Measurements from ENCODE around the gene WDPCP.
"Not testable (repeated sequence)": the region's sequence is repeated elsewhere in the genome, so short reads cannot be mapped to it uniquely, and the experiment has no call there.

The WDPCP gene

GRCh38 chr2:63081404-63081803, 506.9 kb downstream of the WDPCP start:
- Histone ChIP-seq H3K9me3 (ENCODE audit: insufficient read depth, low read length) (no peaks in the 10 kb centered on the region), H3K4me1 (ENCODE audit: insufficient read depth, insufficient read length) (no peaks in the 10 kb centered on the region), H3K4me3 (ENCODE audit: insufficient read length, low read depth) (no peak overlapping the region), H3K9ac (ENCODE audit: insufficient read length, low read depth) (no peak overlapping the region), H3K27me3 (ENCODE audit: insufficient read depth, insufficient read length) (no peaks in the 10 kb centered on the region), H3K36me3 (ENCODE audit: insufficient read depth, insufficient read length, low read length) (no peaks in the 10 kb centered on the region)
- TF ChIP-seq YY1 (IDR thresholded peaks at IDR 0.05; ENCODE audit: insufficient read depth, insufficient read length) = no peak
- no peak for TF ChIP-seq SUZ12 (IDR thresholded peaks at IDR 0.05; ENCODE audit: extremely low read depth, insufficient read depth, insufficient read length)
- DNase-seq (ENCODE audit: low read depth, low spot score) = no peak

GRCh38 chr2:63078852-63079606, 509.2 kb downstream of the WDPCP start:
- H3K9me3 ChIP-seq (ENCODE audit: insufficient read depth, low read length) = no peaks in the 10 kb centered on the region
- H3K4me1 ChIP-seq (ENCODE audit: insufficient read depth, insufficient read length) = no peaks in the 10 kb centered on the region
- no peaks in the 10 kb centered on the region for H3K36me3 ChIP-seq (ENCODE audit: insufficient read depth, insufficient read length, low read length)
- no peak for DNase-seq (ENCODE audit: low read depth, low spot score)
- no peaks in the 10 kb centered on the region for H3K27me3 ChIP-seq (ENCODE audit: insufficient read depth, insufficient read length)
- no peak overlapping the region for H3K4me3 ChIP-seq (ENCODE audit: insufficient read length, low read depth)
- no peak overlapping the region for H3K9ac ChIP-seq (ENCODE audit: insufficient read length, low read depth)
- no peak for TF ChIP-seq SUZ12 (IDR thresholded peaks at IDR 0.05; ENCODE audit: extremely low read depth, insufficient read depth, insufficient read length)
- TF ChIP-seq YY1 (IDR thresholded peaks at IDR 0.05; ENCODE audit: insufficient read depth, insufficient read length) = no peak
- TF ChIP-seq ZNF274 (IDR thresholded peaks at IDR 0.05; ENCODE audit: low read depth, low read length) = no peak

- not testable (repeated sequence) for H3K27me3 ChIP-seq (ENCODE audit: insufficient read depth, insufficient read length); H3K36me3 ChIP-seq (ENCODE audit: insufficient read depth, insufficient read length, low read length); H3K4me3 ChIP-seq (ENCODE audit: insufficient read length, low read depth); DNase-seq (ENCODE audit: low read depth, low spot score); H3K4me1 ChIP-seq (ENCODE audit: insufficient read depth, insufficient read length); H3K9me3 ChIP-seq (ENCODE audit: insufficient read depth, low read length); H3K9ac ChIP-seq (ENCODE audit: insufficient read length, low read depth)
These were observed 513.9 kb downstream of the WDPCP start for GRCh38 chr2:63074399-63074798.

DNA sequence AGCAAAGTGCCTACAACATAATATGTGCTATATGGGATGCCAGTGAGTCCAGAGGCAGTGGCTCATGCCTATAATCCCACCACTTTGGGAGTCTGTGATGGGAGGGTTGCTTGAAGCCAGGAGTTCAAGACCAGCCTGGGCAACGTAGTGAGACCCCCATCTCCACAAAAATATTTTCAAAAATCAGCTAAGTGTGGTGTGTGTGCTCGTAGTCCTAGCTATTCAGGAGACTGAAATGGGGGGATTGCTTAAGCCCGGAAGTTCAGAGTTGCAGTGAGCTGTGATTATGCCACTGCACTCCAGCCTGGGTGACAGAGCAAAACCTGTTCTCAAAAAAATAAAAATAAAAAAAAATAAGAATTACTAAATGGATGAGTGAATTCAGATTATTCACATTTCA, 514.3 kb downstream of the WDPCP start:
- Histone ChIP-seq H3K4me3 (ENCODE audit: insufficient read length, low read depth) (no peak overlapping the region), H3K27me3 (ENCODE audit: insufficient read depth, insufficient read length) (no peaks in the 10 kb centered on the region), H3K36me3 (ENCODE audit: insufficient read depth, insufficient read length, low read length) (no peaks in the 10 kb centered on the region), H3K4me1 (ENCODE audit: insufficient read depth, insufficient read length) (no peaks in the 10 kb centered on the region), H3K9ac (ENCODE audit: insufficient read length, low read depth) (no peak overlapping the region), H3K9me3 (ENCODE audit: insufficient read depth, low read length) (no peaks in the 10 kb centered on the region)
- TF ChIP-seq YY1 (IDR thresholded peaks at IDR 0.05; ENCODE audit: insufficient read depth, insufficient read length) = no peak
- no peak for TF ChIP-seq ZNF274 (IDR thresholded peaks at IDR 0.05; ENCODE audit: low read depth, low read length)
- TF ChIP-seq SUZ12 (IDR thresholded peaks at IDR 0.05; ENCODE audit: extremely low read depth, insufficient read depth, insufficient read length) = no peak
- DNase-seq (ENCODE audit: low read depth, low spot score) = no peak

GRCh38 chr2:63071664-63072063, 516.6 kb downstream of the WDPCP start:
- Histone ChIP-seq H3K27me3 (ENCODE audit: insufficient read depth, insufficient read length) (no peaks in the 10 kb centered on the region), H3K4me3 (ENCODE audit: insufficient read length, low read depth) (no peak overlapping the region), H3K9ac (ENCODE audit: insufficient read length, low read depth) (no peak overlapping the region), H3K9me3 (ENCODE audit: insufficient read depth, low read length) (no peaks in the 10 kb centered on the region), H3K36me3 (ENCODE audit: insufficient read depth, insufficient read length, low read length) (no peaks in the 10 kb centered on the region), H3K4me1 (ENCODE audit: insufficient read depth, insufficient read length) (no peaks in the 10 kb centered on the region)
- no peak for DNase-seq (ENCODE audit: low read depth, low spot score)
- TF ChIP-seq ZNF274 (IDR thresholded peaks at IDR 0.05; ENCODE audit: low read depth, low read length) = no peak
